Calu3 (cell line): ENCODE measurements around the gene ZNF669. TPM values are rescaled to one million over a fixed set of nuclear protein-coding genes. Genes with fewer than 3 reads are reported as not detected.
"Not testable (repeated sequence)": the region's sequence is repeated elsewhere in the genome, so short reads cannot be mapped to it uniquely, and the experiment has no call there.

Source experiments
- BruUV-seq: library from RNA; stranded (reverse); fragments of 400-500 nt; replicated peaks from 2 replicates; lab custom pipeline; 2021; lab: Mats Ljungman, UMichigan
- CTCF ChIA-PET: fragments of 300-600 bp; sonication (Branson Sonifier 250); formaldehyde crosslinking; loops from one replicate; lab custom pipeline; 2022; ENCODE audit warnings: antibody characterized with exemption; lab: Charles Lee
- DNase-seq: peaks from one replicate; pipeline ENCODE4 v3.0.0; 2022
- H3K27ac Mint-ChIP-seq: one replicate; pipeline ENCODE4 v1.8.0; 2022; ENCODE audit warnings: mixed read lengths; ENCODE audit not compliant: unreplicated experiment
- H3K27me3 Mint-ChIP-seq: one replicate; pipeline ENCODE4 v1.8.0; 2022; ENCODE audit warnings: mixed read lengths; ENCODE audit not compliant: unreplicated experiment
- H3K36me3 Mint-ChIP-seq: one replicate; pipeline ENCODE4 v1.8.0; 2022; ENCODE audit warnings: mild to moderate bottlenecking, moderate library complexity, mixed read lengths; ENCODE audit not compliant: insufficient read depth, unreplicated experiment
- H3K4me1 Mint-ChIP-seq: one replicate; pipeline ENCODE4 v1.8.0; 2022; ENCODE audit warnings: mild to moderate bottlenecking, low read depth, mixed read lengths; ENCODE audit not compliant: unreplicated experiment
- H3K4me3 Mint-ChIP-seq: one replicate; pipeline ENCODE4 v1.8.0; 2022; ENCODE audit warnings: mild to moderate bottlenecking, low read depth, moderate library complexity, mixed read lengths; ENCODE audit not compliant: unreplicated experiment
- H3K9me3 Mint-ChIP-seq: one replicate; pipeline ENCODE4 v1.8.0; 2022; ENCODE audit warnings: low read depth, mixed read lengths; ENCODE audit not compliant: unreplicated experiment
- intact Hi-C: fragments of 100-400 bp; cut with micrococcal nuclease; formaldehyde crosslinking; loops from one replicate; pipeline ENCODE4 v1.10.0; 2022; ENCODE audit not compliant: unreplicated experiment
- total RNA-seq: library from RNA; stranded (reverse); gene quantifications from 2 replicates; pipeline ENCODE4 v1.2.3, GENCODE V29; 2022
- TF ChIP-seq, protein P1 (sequence below): fragments of 200-600 bp; IDR thresholded peaks from one replicate; pipeline ENCODE4 v1.8.0; 2022; ENCODE audit warnings: antibody characterized with exemption; ENCODE audit not compliant: unreplicated experiment

Gene ZNF669
- total RNA-seq, 1 experiment from 2014 or later: 10.5 TPM

DNA sequence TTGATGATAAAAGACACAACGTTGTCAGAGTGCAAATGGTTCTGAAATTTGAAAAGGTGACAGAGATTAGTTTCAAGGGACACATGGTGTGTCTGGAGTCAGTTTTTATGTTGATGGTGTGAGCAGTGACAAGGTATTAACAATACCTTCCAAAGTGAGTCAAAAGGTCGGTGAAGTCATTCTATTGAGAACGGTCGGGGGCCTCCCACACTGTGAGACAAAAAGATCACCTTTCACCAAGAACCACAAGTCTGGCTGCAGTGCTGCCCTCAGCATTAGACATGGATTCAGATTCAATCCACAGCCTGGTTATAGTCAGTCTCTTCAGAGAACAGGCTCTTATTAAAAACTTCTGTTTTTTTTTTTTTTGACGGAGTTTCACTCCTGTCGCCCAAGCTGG, 41.1 kb upstream of the ZNF669 start:
- no peaks in the 10 kb centered on the region for H3K27me3 Mint-ChIP-seq
- no TSS peak for BruUV-seq
- TF ChIP-seq, protein P1, sequence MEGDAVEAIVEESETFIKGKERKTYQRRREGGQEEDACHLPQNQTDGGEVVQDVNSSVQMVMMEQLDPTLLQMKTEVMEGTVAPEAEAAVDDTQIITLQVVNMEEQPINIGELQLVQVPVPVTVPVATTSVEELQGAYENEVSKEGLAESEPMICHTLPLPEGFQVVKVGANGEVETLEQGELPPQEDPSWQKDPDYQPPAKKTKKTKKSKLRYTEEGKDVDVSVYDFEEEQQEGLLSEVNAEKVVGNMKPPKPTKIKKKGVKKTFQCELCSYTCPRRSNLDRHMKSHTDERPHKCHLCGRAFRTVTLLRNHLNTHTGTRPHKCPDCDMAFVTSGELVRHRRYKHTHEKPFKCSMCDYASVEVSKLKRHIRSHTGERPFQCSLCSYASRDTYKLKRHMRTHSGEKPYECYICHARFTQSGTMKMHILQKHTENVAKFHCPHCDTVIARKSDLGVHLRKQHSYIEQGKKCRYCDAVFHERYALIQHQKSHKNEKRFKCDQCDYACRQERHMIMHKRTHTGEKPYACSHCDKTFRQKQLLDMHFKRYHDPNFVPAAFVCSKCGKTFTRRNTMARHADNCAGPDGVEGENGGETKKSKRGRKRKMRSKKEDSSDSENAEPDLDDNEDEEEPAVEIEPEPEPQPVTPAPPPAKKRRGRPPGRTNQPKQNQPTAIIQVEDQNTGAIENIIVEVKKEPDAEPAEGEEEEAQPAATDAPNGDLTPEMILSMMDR: no peak
- intact Hi-C loops: no loop called here
- H3K4me1 Mint-ChIP-seq: no peaks in the 10 kb centered on the region
- CTCF ChIA-PET: no interaction called here
- no peak overlapping the region for H3K27ac Mint-ChIP-seq
- H3K9me3 Mint-ChIP-seq: peaks cover 21% of the 10 kb centered on the region
- no peak for DNase-seq
- no peak overlapping the region for H3K4me3 Mint-ChIP-seq
- peaks cover 16% of the 10 kb centered on the region for H3K36me3 Mint-ChIP-seq

DNA sequence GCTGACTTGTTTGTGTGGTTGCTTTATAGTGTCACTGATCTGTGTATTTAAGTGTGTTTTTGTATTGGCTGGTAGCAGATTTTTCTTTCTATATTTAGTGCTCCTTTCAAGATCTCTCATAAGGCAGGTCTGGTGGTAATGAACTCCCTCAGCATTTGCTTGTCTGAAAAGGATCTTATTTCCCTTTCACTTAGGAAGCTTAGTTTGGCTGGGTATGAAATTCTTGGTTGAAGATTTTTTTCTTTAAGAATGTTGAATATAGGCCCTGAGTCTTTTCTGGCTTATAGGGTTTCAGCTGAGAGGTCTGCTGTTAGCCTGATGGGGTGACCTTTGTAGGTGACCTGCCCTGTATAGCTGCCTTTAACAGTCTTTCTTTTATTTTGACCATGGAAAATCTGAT, 35.4 kb upstream of the ZNF669 start:
- not testable (repeated sequence) for H3K4me3 Mint-ChIP-seq, DNase-seq, H3K27ac Mint-ChIP-seq

DNA sequence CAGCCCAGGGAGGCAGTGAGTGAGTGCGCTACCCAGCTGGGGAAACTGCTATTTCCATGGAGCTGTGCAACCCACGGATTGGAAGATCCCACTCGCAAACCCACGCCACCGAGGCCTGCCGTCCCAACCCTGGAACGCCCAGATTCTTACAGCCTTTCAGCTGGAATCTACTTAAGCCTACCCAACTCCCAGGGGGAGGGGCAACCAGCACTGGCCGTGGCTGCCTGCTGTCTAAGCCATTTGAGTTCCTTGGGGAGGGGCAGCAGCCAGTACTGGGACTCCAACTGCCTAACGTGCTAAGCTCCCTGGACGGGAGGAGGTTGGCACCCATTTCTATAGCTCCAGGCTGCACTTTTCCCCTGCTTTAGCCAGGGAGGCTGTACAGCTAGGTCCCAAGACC, 27.1 kb upstream of the ZNF669 start:
- DNase-seq: no peak
- BruUV-seq: no TSS peak
- intact Hi-C loops: no loop called here
- Mint-ChIP-seq H3K9me3 (peaks cover 15% of the 10 kb centered on the region), H3K4me3 (no peak overlapping the region), H3K4me1 (peaks cover 10% of the 10 kb centered on the region), H3K36me3 (peaks cover 9% of the 10 kb centered on the region), H3K27ac (no peak overlapping the region), H3K27me3 (no peaks in the 10 kb centered on the region)
- TF ChIP-seq, protein P1: no peak
- CTCF ChIA-PET: no interaction called here

More for the DNA sequence above, 35.4 kb upstream of the ZNF669 start:
- peaks cover 32% of the 10 kb centered on the region for H3K9me3 Mint-ChIP-seq
- CTCF ChIA-PET, intact Hi-C loops, H3K4me1 Mint-ChIP-seq, H3K36me3 Mint-ChIP-seq, H3K27me3 Mint-ChIP-seq, BruUV-seq: not testable (repeated sequence)

DNA sequence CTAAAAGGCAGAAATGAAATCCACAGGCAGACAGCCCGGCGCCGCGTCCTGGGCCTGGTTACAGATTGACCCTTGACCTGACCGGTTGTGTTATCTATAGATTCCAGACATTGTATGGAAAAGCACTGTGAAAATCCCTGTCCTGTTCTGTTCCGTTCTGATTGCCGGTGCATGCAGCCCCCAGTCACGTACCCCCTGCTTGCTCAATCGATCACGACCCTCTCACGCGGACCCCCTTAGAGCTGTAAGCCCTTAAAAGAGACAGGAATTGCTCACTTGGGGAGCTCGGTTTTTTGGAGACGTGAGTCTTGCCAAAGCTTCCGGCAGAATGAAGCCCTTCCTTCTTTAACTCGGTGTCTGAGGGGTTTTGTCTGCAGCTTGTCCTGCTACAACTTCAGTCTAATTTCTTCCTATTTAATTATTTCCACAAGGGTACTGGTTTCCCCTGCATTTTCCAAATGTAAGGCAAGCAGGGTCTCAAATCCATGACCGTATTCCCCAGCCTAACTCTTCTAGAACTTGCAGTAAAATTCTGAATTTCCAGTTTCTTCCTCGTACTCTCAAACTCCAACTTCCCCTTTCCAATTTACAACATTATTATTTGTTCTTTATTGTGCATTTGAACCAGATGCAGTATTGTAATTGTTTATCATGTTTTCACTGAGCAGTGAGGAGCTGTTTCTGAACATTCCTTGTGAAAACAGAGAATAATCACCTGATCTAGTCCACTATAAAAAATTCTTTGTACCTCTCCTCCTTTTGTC, 23.5 kb upstream of the ZNF669 start:
- CTCF ChIA-PET, H3K27me3 Mint-ChIP-seq, H3K9me3 Mint-ChIP-seq, H3K36me3 Mint-ChIP-seq, DNase-seq: not testable (repeated sequence)
- peak overlapping the region; percentile 57 for H3K27ac Mint-ChIP-seq
- peaks cover 10% of the 10 kb centered on the region for H3K4me1 Mint-ChIP-seq
- BruUV-seq: TSS peak; percentile 95
- intact Hi-C loops: loop anchor here (2.0 kb wide), 1 partner anchor 41 kb away; no protein-coding TSS in a partner anchor
- peak overlapping the region; percentile 67 for H3K4me3 Mint-ChIP-seq

DNA sequence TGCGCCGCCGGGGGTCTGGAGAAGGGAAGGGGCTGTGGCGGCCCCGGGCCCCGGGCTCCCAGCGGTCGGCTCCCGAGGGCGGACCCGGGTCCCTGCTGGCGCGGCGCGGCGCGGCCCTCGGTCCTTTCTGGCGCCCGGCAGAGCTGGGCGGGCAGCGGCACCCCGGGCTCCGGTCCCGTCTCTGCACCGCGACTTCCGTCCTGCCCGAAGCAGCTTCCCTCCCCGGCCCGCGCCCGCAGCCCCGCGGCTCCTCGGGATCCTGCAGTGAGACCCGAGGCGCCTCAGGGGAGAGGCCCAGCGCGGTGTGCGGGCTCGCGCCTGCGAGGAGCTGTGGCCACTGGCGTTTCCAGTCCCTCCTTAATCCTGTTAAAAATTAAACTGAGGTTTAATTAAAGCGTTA, 22.4 kb upstream of the ZNF669 start:
- intact Hi-C loops, CTCF ChIA-PET, H3K27ac Mint-ChIP-seq, DNase-seq, H3K9me3 Mint-ChIP-seq, H3K27me3 Mint-ChIP-seq, H3K4me3 Mint-ChIP-seq, BruUV-seq: not testable (repeated sequence)
- peaks cover 11% of the 10 kb centered on the region for H3K36me3 Mint-ChIP-seq
- H3K4me1 Mint-ChIP-seq: peaks cover 10% of the 10 kb centered on the region

DNA sequence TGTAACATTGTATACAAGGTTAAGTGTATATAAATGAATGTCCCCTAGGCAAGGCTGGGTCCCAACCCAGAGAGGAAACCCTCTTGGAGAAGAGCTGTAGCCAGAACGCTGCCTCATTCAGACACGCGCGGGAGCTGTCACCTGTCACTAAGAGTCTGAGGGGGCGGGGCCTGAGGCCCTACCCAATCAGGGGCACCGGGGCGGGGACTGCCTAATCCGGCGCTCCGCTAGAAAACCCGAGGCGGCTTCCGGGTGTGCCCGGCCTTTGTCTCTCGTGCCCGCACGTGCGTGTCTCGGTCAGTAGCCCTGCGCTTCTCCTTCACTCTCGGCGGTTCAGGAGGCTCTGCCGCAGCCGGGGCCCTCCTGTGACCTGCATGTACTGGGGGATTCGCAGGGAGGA, 22.0 kb upstream of the ZNF669 start:
- CTCF ChIA-PET, BruUV-seq, intact Hi-C loops: not testable (repeated sequence)

More for the DNA sequence above, 22.0 kb upstream of the ZNF669 start:
- not testable (repeated sequence) for H3K27me3 Mint-ChIP-seq, H3K9me3 Mint-ChIP-seq, H3K4me3 Mint-ChIP-seq, DNase-seq, H3K27ac Mint-ChIP-seq
- peaks cover 10% of the 10 kb centered on the region for H3K4me1 Mint-ChIP-seq
- H3K36me3 Mint-ChIP-seq: peaks cover 12% of the 10 kb centered on the region
